ENCODE measurements around the gene TMTC2.

Gene TMTC2

GRCh38 chr12:83027021-83027723, 340.5 kb downstream of the TMTC2 start:
- TF ChIP-seq POLR2AphosphoS5 (IDR thresholded peaks at IDR 0.05; ENCODE audit: borderline replicate concordance, low read depth, low read length) (no peak), EZH2 (IDR thresholded peaks at IDR 0.05) (no peak), FOXP2 (optimal IDR thresholded peaks at IDR 0.05; ENCODE audit: control extremely low read depth, extremely low read length, insufficient read depth) (no peak)
- DNase-seq (ENCODE audit: low read depth, low spot score), result no peak
- Histone ChIP-seq H3K27ac (no peak overlapping the region), H3K9me3 (ENCODE audit: low read depth, low read length) (no peaks in the 10 kb centered on the region), H3K4me3 (no peak overlapping the region), H3K36me3 (ENCODE audit: insufficient read depth, low read length) (no peaks in the 10 kb centered on the region), H3K9ac (ENCODE audit: insufficient read length) (no peak overlapping the region)

- no peak for DNase-seq (ENCODE audit: low read depth, low spot score)
- no peak for TF ChIP-seq FOXP2 (optimal IDR thresholded peaks at IDR 0.05; ENCODE audit: control extremely low read depth, extremely low read length, insufficient read depth)
- no peak for TF ChIP-seq POLR2AphosphoS5 (IDR thresholded peaks at IDR 0.05; ENCODE audit: borderline replicate concordance, low read depth, low read length)
- TF ChIP-seq EZH2 (IDR thresholded peaks at IDR 0.05), result no peak
- Histone ChIP-seq H3K27ac (no peak overlapping the region), H3K9ac (ENCODE audit: insufficient read length) (no peak overlapping the region), H3K4me3 (no peak overlapping the region), H3K36me3 (ENCODE audit: insufficient read depth, low read length) (no peaks in the 10 kb centered on the region), H3K9me3 (ENCODE audit: low read depth, low read length) (no peaks in the 10 kb centered on the region; the same call in 1 of the 2 replicates)
These were observed 344.5 kb downstream of the TMTC2 start for GRCh38 chr12:83031196-83031595.

- Histone ChIP-seq H3K9me3 (ENCODE audit: low read depth, low read length) (no peaks in the 10 kb centered on the region; the same call in 1 of the 2 replicates), H3K4me3 (no peak overlapping the region), H3K36me3 (ENCODE audit: insufficient read depth, low read length) (no peaks in the 10 kb centered on the region), H3K9ac (ENCODE audit: insufficient read length) (no peak overlapping the region), H3K27ac (no peak overlapping the region)
- TF ChIP-seq POLR2AphosphoS5 (IDR thresholded peaks at IDR 0.05; ENCODE audit: borderline replicate concordance, low read depth, low read length) (no peak), FOXP2 (optimal IDR thresholded peaks at IDR 0.05; ENCODE audit: control extremely low read depth, extremely low read length, insufficient read depth) (no peak), EZH2 (IDR thresholded peaks at IDR 0.05) (no peak)
- DNase-seq (ENCODE audit: low read depth, low spot score), result no peak
These were observed 350.1 kb downstream of the TMTC2 start for GRCh38 chr12:83036847-83037246.

GRCh38 chr12:83039413-83039812, 352.7 kb downstream of the TMTC2 start:
- Histone ChIP-seq H3K9ac (ENCODE audit: insufficient read length) (no peak overlapping the region), H3K36me3 (ENCODE audit: insufficient read depth, low read length) (no peaks in the 10 kb centered on the region), H3K9me3 (ENCODE audit: low read depth, low read length) (no peaks in the 10 kb centered on the region; the same call in 1 of the 2 replicates), H3K4me3 (no peak overlapping the region), H3K27ac (no peak overlapping the region)
- no peak for DNase-seq (ENCODE audit: low read depth, low spot score)
- TF ChIP-seq FOXP2 (optimal IDR thresholded peaks at IDR 0.05; ENCODE audit: control extremely low read depth, extremely low read length, insufficient read depth), result no peak
- no peak for TF ChIP-seq POLR2AphosphoS5 (IDR thresholded peaks at IDR 0.05; ENCODE audit: borderline replicate concordance, low read depth, low read length)
- no peak for TF ChIP-seq EZH2 (IDR thresholded peaks at IDR 0.05)

- Histone ChIP-seq H3K27ac (0 out of 2 replicates have a peak overlapping the region, but pooled peaks have one; percentile 15), H3K4me3 (no peak overlapping the region), H3K36me3 (ENCODE audit: insufficient read depth, low read length) (no peaks in the 10 kb centered on the region), H3K9me3 (ENCODE audit: low read depth, low read length) (no peaks in the 10 kb centered on the region), H3K9ac (ENCODE audit: insufficient read length) (no peak overlapping the region)
- no peak for TF ChIP-seq EZH2 (IDR thresholded peaks at IDR 0.05)
- no peak for TF ChIP-seq FOXP2 (optimal IDR thresholded peaks at IDR 0.05; ENCODE audit: control extremely low read depth, extremely low read length, insufficient read depth)
- no peak for TF ChIP-seq POLR2AphosphoS5 (IDR thresholded peaks at IDR 0.05; ENCODE audit: borderline replicate concordance, low read depth, low read length)
- DNase-seq (ENCODE audit: low read depth, low spot score), result no peak
These were observed 353.6 kb downstream of the TMTC2 start for GRCh38 chr12:83040339-83040738.

GRCh38 chr12:83040991-83041390, 354.3 kb downstream of the TMTC2 start:
- DNase-seq (ENCODE audit: low read depth, low spot score), result no peak
- TF ChIP-seq POLR2AphosphoS5 (IDR thresholded peaks at IDR 0.05; ENCODE audit: borderline replicate concordance, low read depth, low read length), result no peak
- TF ChIP-seq FOXP2 (optimal IDR thresholded peaks at IDR 0.05; ENCODE audit: control extremely low read depth, extremely low read length, insufficient read depth), result no peak
- no peak for TF ChIP-seq EZH2 (IDR thresholded peaks at IDR 0.05)
- Histone ChIP-seq H3K36me3 (ENCODE audit: insufficient read depth, low read length) (no peaks in the 10 kb centered on the region), H3K27ac (no peak overlapping the region), H3K9ac (ENCODE audit: insufficient read length) (no peak overlapping the region), H3K4me3 (no peak overlapping the region), H3K9me3 (ENCODE audit: low read depth, low read length) (no peaks in the 10 kb centered on the region)

GRCh38 chr12:83042441-83043200, 355.9 kb downstream of the TMTC2 start:
- H3K4me3 ChIP-seq, result no peak overlapping the region
- H3K27ac ChIP-seq, result no peak overlapping the region
- H3K9ac ChIP-seq (ENCODE audit: insufficient read length), result no peak overlapping the region
- H3K36me3 ChIP-seq (ENCODE audit: insufficient read depth, low read length), result no peaks in the 10 kb centered on the region
- H3K9me3 ChIP-seq (ENCODE audit: low read depth, low read length), result no peaks in the 10 kb centered on the region
- DNase-seq (ENCODE audit: low read depth, low spot score), result no peak
- TF ChIP-seq FOXP2 (optimal IDR thresholded peaks at IDR 0.05; ENCODE audit: control extremely low read depth, extremely low read length, insufficient read depth), result no peak
- no peak for TF ChIP-seq POLR2AphosphoS5 (IDR thresholded peaks at IDR 0.05; ENCODE audit: borderline replicate concordance, low read depth, low read length)
- no peak for TF ChIP-seq EZH2 (IDR thresholded peaks at IDR 0.05)

GRCh38 chr12:83044736-83045135, 358.0 kb downstream of the TMTC2 start:
- no peak overlapping the region for H3K4me3 ChIP-seq
- H3K36me3 ChIP-seq (ENCODE audit: insufficient read depth, low read length), result no peaks in the 10 kb centered on the region
- no peak for TF ChIP-seq EZH2 (IDR thresholded peaks at IDR 0.05)
- no peak for TF ChIP-seq POLR2AphosphoS5 (IDR thresholded peaks at IDR 0.05; ENCODE audit: borderline replicate concordance, low read depth, low read length)
- no peak for TF ChIP-seq FOXP2 (optimal IDR thresholded peaks at IDR 0.05; ENCODE audit: control extremely low read depth, extremely low read length, insufficient read depth)

More at GRCh38 chr12:83044736-83045135, 358.0 kb downstream of the TMTC2 start:
- no peak for DNase-seq (ENCODE audit: low read depth, low spot score)
- Histone ChIP-seq H3K9me3 (ENCODE audit: low read depth, low read length) (no peaks in the 10 kb centered on the region), H3K9ac (ENCODE audit: insufficient read length) (no peak overlapping the region), H3K27ac (no peak overlapping the region)

All from SK-N-MC (cell line).